Breast epithelium (tissue), 3 donors: ENCODE results near the gene HOXB13.

Experiments
- CTCF ChIP-seq, 3 donors: fragments of 450-650 bp; IDR thresholded peaks; one replicate each; pipeline ENCODE4 v1.5.1; 2016 to 2017; ENCODE audit warnings: antibody characterized with exemption in 3 of 3, mild to moderate bottlenecking in 3 of 3, moderate library complexity in 3 of 3
- POLR2A ChIP-seq: fragments of 450-650 bp; IDR thresholded peaks from one replicate; pipeline ENCODE4 v1.6.1; 2016; ENCODE audit warnings: antibody characterized with exemption, mild to moderate bottlenecking, moderate library complexity
- POLR2AphosphoS5 ChIP-seq, 3 donors: sonication (generic); formaldehyde crosslinking; IDR thresholded peaks; one replicate each; pipeline ENCODE4 v1.6.1; 2017; ENCODE audit warnings: antibody characterized with exemption in 3 of 3

DNA sequence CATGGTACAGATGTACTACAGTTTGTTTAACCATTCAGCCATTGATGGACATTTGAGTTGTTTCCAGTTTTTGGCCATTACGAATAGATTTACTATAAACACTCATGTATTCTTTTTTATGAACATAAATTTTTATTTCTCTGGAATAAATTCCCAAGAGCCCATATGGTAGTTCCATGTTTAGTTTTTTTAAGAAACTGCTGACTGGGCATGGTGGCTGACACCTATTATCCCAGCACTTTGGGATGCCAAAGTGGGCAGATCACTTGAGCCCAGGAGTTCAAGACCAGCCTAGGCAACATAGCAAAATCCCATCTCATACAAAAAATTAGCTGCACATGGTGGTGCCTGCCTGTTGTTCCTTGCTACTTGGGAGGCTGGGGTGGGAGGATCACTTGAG is 36.5 kb downstream of the HOXB13 start:
- no peak for TF ChIP-seq CTCF (IDR thresholded peaks at IDR 0.05)
- no peak for TF ChIP-seq POLR2A
- no peak for TF ChIP-seq POLR2AphosphoS5 (IDR thresholded peaks at IDR 0.05)
